Measurements from ENCODE around the gene SPIC.

Gene SPIC

DNA sequence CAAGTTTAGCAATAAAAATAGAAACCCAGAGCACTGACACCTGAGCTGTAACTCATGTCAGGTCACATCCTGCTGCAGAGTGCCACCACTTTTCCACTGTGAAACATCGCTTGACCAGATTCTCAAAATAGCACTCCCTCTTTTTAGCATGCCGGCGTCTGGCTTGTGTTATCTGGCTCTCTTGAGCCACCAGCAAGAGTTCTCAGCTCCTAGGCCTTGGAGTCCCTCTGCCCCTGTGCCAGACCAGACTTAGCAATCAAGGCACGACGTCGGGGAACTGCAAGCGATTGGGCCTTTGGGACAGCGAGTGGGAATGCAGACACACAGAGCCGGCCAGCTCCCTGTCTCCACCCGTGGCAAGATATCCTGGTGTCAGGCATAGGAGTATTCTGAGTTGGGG, 52.5 kb downstream of the SPIC start:
- DNase-seq: no peak

DNA sequence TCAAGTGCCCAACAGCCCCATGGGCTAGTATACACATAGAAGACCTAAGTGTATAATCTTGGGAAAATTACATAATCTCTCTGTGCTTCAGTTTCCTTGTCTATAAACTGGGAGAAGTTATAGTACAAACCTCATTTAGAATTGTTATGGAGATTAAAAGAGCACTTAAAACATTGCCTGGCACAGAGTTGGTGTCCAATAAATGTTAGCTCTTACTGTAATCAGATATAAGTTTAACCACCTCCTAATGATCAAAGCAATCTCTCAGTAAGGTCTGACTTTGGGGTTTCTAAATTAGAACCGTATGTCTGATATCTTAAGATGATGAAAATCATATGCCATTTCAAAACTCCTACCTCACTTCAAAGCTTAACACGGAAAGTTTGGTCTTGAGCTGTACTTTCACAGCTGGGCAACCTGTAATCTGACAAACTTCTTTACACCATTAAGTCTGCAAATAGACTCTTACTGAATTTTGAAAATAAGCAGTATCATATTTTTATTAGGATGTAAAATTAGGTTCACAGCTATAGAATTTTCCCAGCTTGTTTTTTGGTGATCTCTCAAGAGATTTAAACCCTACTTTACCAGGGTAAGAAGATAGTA, 61.0 kb downstream of the SPIC start:
- no peak for DNase-seq

All from nucleus accumbens (tissue), 56 donors.